Omental fat pad (tissue), 4 donors: ENCODE measurements around the gene CFAP251. TPM values are rescaled to one million over a fixed set of nuclear protein-coding genes. Genes with fewer than 3 reads are reported as not detected.

Source experiments
- ATAC-seq: fragments of 150-250 bp; one replicate; pipeline ENCODE4 v1.9.1; 2016; ENCODE audit warnings: mild to moderate bottlenecking, moderate library complexity; ENCODE audit not compliant: low FRiP score
- DNase-seq: peaks from one replicate; pipeline ENCODE4 v3.0.0-alpha.2; 2019; ENCODE audit warnings: low spot score
- CTCF ChIP-seq, 3 donors: fragments of 450-650 bp; IDR thresholded peaks; one replicate each; pipeline ENCODE4 v1.5.1; 2016 to 2017; ENCODE audit warnings: antibody characterized with exemption in 3 of 3, mild to moderate bottlenecking in 3 of 3, moderate library complexity in 2 of 3
- total RNA-seq, 4 donors: library from RNA; depleted of rRNA; stranded (reverse); fragments of >200 nt; gene quantifications; one replicate each; pipeline ENCODE4 v1.1.0, GENCODE V29; 2016

Gene CFAP251
- total RNA-seq, 4 donors from 2014 or later, result 4.6 to 15.3 (median 7.1) TPM

- no peak for TF ChIP-seq CTCF (IDR thresholded peaks at IDR 0.05)
- ATAC-seq, result no peak
- DNase-seq, result no peak
Observed at GRCh38 chr12:121946313-121947025, 28.1 kb downstream of the CFAP251 start.

- DNase-seq, result no peak
- TF ChIP-seq CTCF (IDR thresholded peaks at IDR 0.05), result no peak
Observed at GRCh38 chr12:121947981-121948380, 29.6 kb downstream of the CFAP251 start.

GRCh38 chr12:121949648-121950397, 31.4 kb downstream of the CFAP251 start:
- no peak for TF ChIP-seq CTCF (IDR thresholded peaks at IDR 0.05)
- ATAC-seq (no peak), DNase-seq (no peak)

More at GRCh38 chr12:121947981-121948380, 29.6 kb downstream of the CFAP251 start:
- ATAC-seq, result no peak

GRCh38 chr12:121953117-121953692, 34.8 kb downstream of the CFAP251 start:
- ATAC-seq, result no peak

GRCh38 chr12:121953695-121954094, 35.3 kb downstream of the CFAP251 start:
- DNase-seq (no peak), ATAC-seq (no peak)
- no peak for TF ChIP-seq CTCF (IDR thresholded peaks at IDR 0.05)

More at GRCh38 chr12:121953117-121953692, 34.8 kb downstream of the CFAP251 start:
- no peak for TF ChIP-seq CTCF (IDR thresholded peaks at IDR 0.05)
- no peak for DNase-seq

GRCh38 chr12:121955258-121956237, 37.2 kb downstream of the CFAP251 start:
- no peak for TF ChIP-seq CTCF (IDR thresholded peaks at IDR 0.05)
- DNase-seq (no peak), ATAC-seq (no peak)
